GM10248 (cell line): ENCODE results near the gene LRRN3.
"Not testable (repeated sequence)": the region's sequence is repeated elsewhere in the genome, so short reads cannot be mapped to it uniquely, and the experiment has no call there.

Experiments used
- CTCF ChIA-PET: fragments of 300-600 bp; sonication (Branson Sonifier 250); formaldehyde crosslinking; extraction: SDS; loops from one replicate; lab custom pipeline; 2021; ENCODE audit warnings: antibody characterized with exemption; lab: Yijun Ruan, JAX
- POLR2A ChIA-PET: fragments of 350-650 bp; sonication (Branson Sonifier 250); formaldehyde crosslinking; extraction: SDS; loops from one replicate; lab custom pipeline; 2020; ENCODE audit warnings: antibody characterized with exemption; lab: Yijun Ruan, JAX
- DNase-seq: peaks from one replicate; pipeline ENCODE4 v3.0.0; 2012; ENCODE audit errors: extremely low spot score
- CTCF ChIP-seq: IDR thresholded peaks from 2 replicates; pipeline ENCODE4 v1.5.1; 2012; ENCODE audit warnings: mild to moderate bottlenecking, low read depth; ENCODE audit errors: extremely low read depth, missing control alignments, control extremely low read depth

The LRRN3 gene

GRCh38 chr7:111059833-111060232, 31.1 kb upstream of the LRRN3 start:
- TF ChIP-seq CTCF: no peak
- CTCF ChIA-PET: interaction anchor here (0.7 to 1.2 kb wide), 2 partner anchors 13 to 33 kb away, joined by 3 read pairs; no protein-coding TSS in a partner anchor
- DNase-seq: no peak
- POLR2A ChIA-PET: no interaction called here

- no peak for DNase-seq
- POLR2A ChIA-PET: no interaction called here
Observed at GRCh38 chr7:111063166-111063565, 27.8 kb upstream of the LRRN3 start.

GRCh38 chr7:111067251-111067650, 23.7 kb upstream of the LRRN3 start:
- CTCF ChIA-PET: no interaction called here
- no peak for TF ChIP-seq CTCF
- POLR2A ChIA-PET: no interaction called here
- no peak for DNase-seq

More at GRCh38 chr7:111063166-111063565, 27.8 kb upstream of the LRRN3 start:
- CTCF ChIA-PET: interaction anchor here (0.7 kb wide), 1 partner anchor 20 kb away, joined by 3 read pairs; no protein-coding TSS in a partner anchor
- TF ChIP-seq CTCF: no peak

- no peak for TF ChIP-seq CTCF
- POLR2A ChIA-PET: no interaction called here
- CTCF ChIA-PET: no interaction called here
- DNase-seq: no peak
Observed at GRCh38 chr7:111067682-111068081, 23.2 kb upstream of the LRRN3 start.

- ChIA-PET CTCF (no interaction called here), POLR2A (no interaction called here)
- DNase-seq: no peak
- no peak for TF ChIP-seq CTCF
Observed at GRCh38 chr7:111068618-111069017, 22.3 kb upstream of the LRRN3 start.

GRCh38 chr7:111071556-111071955, 19.4 kb upstream of the LRRN3 start:
- no peak for TF ChIP-seq CTCF
- POLR2A ChIA-PET: no interaction called here
- CTCF ChIA-PET: interaction anchor here (1.1 kb wide), 1 partner anchor 11 kb away, joined by 3 read pairs; no protein-coding TSS in a partner anchor
- DNase-seq: no peak

GRCh38 chr7:111072658-111073057, 18.3 kb upstream of the LRRN3 start:
- CTCF ChIA-PET, DNase-seq, POLR2A ChIA-PET: not testable (repeated sequence)
